B cell (primary cell): ENCODE data around the gene MYBPC3. TPM values are rescaled to one million over a fixed set of nuclear protein-coding genes. Genes with fewer than 3 reads are reported as not detected.

Experiments used
- ATAC-seq: fragments of 200-7000 bp; cut with Tn5 transposase; one replicate; pipeline ENCODE4 v1.10.0; 2021; ENCODE audit warnings: low read depth, mild to moderate bottlenecking, moderate number of reproducible peaks, moderate library complexity
- CTCF ChIA-PET: fragments of 350-600 bp; sonication (Branson Sonifier 250); formaldehyde crosslinking; loops from one replicate; lab custom pipeline; 2021; ENCODE audit warnings: antibody characterized with exemption, inconsistent platforms; lab: Charles Lee
- POLR2A ChIA-PET: fragments of 350-600 bp; sonication (Branson Sonifier 250); formaldehyde crosslinking; loops from one replicate; lab custom pipeline; 2021; ENCODE audit warnings: antibody characterized with exemption; lab: Charles Lee
- DNase-seq: peaks from one replicate; pipeline ENCODE4 v3.0.0; 2013
- H2AFZ ChIP-seq: 2 replicates; pipeline ENCODE4 v1.6.1; 2012; ENCODE audit warnings: mild to moderate bottlenecking, low read depth, low read length; ENCODE audit not compliant: insufficient read depth, poor library complexity, severe bottlenecking
- H3K27ac ChIP-seq, 2 donors: 1 replicate in 1 of 2; 2 replicates in 1 of 2; pipeline ENCODE4 v1.5.1; 2012 to 2013; ENCODE audit warnings: low read length in 2 of 2, mild to moderate bottlenecking in 2 of 2, moderate library complexity in 1 of 2
- H3K27me3 ChIP-seq, 4 experiments: fragments of 200-600 bp in 1 of 4; sonication (generic) in 1 of 4; replicated peaks in 1 of 4; 1 replicate in 2 of 4; 2 replicates in 2 of 4; pipeline versions ENCODE4 v1.6.1 to v1.7.0; 2013 to 2016; ENCODE audit warnings: low read length in 3 of 4, mild to moderate bottlenecking in 2 of 4, mixed read lengths in 1 of 4, moderate library complexity in 1 of 4; ENCODE audit not compliant: insufficient read depth in 4 of 4, control insufficient read depth in 3 of 4; ENCODE audit errors: control extremely low read depth in 1 of 4
- H3K36me3 ChIP-seq, 2 experiments: replicated peaks in 1 of 2; 1 replicate in 1 of 2; 2 replicates in 1 of 2; pipeline versions ENCODE4 v1.6.1 to v1.7.1; 2013; ENCODE audit warnings: low read length in 1 of 2; ENCODE audit not compliant: insufficient read depth in 2 of 2, control insufficient read depth in 1 of 2; ENCODE audit errors: control extremely low read depth in 1 of 2, extremely low read depth in 1 of 2
- H3K4me1 ChIP-seq, 2 donors: fragments of 200-600 bp in 1 of 2; sonication (generic) in 1 of 2; 1 replicate in 1 of 2; 2 replicates in 1 of 2; pipeline versions ENCODE4 v1.5.1 to v1.6.1; 2013 to 2017; ENCODE audit warnings: low read length in 2 of 2; ENCODE audit not compliant: control insufficient read depth in 2 of 2, insufficient read depth in 2 of 2
- H3K4me2 ChIP-seq: replicated peaks from 2 replicates; pipeline ENCODE3; 2012; ENCODE audit warnings: mild to moderate bottlenecking, low read depth, low read length; ENCODE audit not compliant: poor library complexity, severe bottlenecking
- H3K4me3 ChIP-seq, 5 experiments: fragments of 200-600 bp in 1 of 5; sonication (generic) in 1 of 5; 1 replicate in 3 of 5; 2 replicates in 2 of 5; pipeline versions ENCODE4 v1.5.1 to v1.7.0; 2011 to 2016; ENCODE audit warnings: low read length in 4 of 5, mild to moderate bottlenecking in 4 of 5, low read depth in 2 of 5, control low read depth in 1 of 5, moderate library complexity in 1 of 5; ENCODE audit not compliant: insufficient read depth in 1 of 5; ENCODE audit errors: control extremely low read depth in 1 of 5, extremely low read depth in 1 of 5
- H3K79me2 ChIP-seq: fragments of 200-600 bp; sonication (generic); one replicate; pipeline ENCODE4 v1.6.0; 2016; ENCODE audit warnings: low read length; ENCODE audit not compliant: control insufficient read depth, insufficient read depth
- H3K9ac ChIP-seq: fragments of 200-600 bp; sonication (generic); 2 replicates; pipeline ENCODE4 v1.6.1; 2017; ENCODE audit warnings: mild to moderate bottlenecking, low read length, moderate library complexity
- H3K9me3 ChIP-seq, 3 donors: one replicate each; pipeline versions ENCODE4 v1.6.1 to v1.7.1; 2013; ENCODE audit warnings: low read length in 2 of 3; ENCODE audit not compliant: control insufficient read depth in 2 of 3, insufficient read depth in 1 of 3; ENCODE audit errors: control extremely low read depth in 1 of 3
- H4K20me1 ChIP-seq: 2 replicates; pipeline ENCODE4 v1.6.0; 2012; ENCODE audit warnings: mild to moderate bottlenecking, low read length; ENCODE audit not compliant: insufficient read depth, control insufficient read depth, poor library complexity, severe bottlenecking
- H3K27ac Mint-ChIP-seq: one replicate; pipeline ENCODE4 v1.8.0; 2021; ENCODE audit warnings: mixed read lengths
- H3K27me3 Mint-ChIP-seq: one replicate; pipeline ENCODE4 v1.8.0; 2021; ENCODE audit warnings: mixed read lengths
- H3K4me1 Mint-ChIP-seq: one replicate; pipeline ENCODE4 v1.8.0; 2021; ENCODE audit warnings: mixed read lengths
- H3K4me3 Mint-ChIP-seq: one replicate; pipeline ENCODE4 v1.8.0; 2021; ENCODE audit warnings: mixed read lengths
- H3K9me3 Mint-ChIP-seq: one replicate; pipeline ENCODE4 v1.8.0; 2022; ENCODE audit warnings: mixed read lengths; ENCODE audit not compliant: insufficient read depth
- CTCF ChIP-seq: fragments of 200-600 bp; IDR thresholded peaks from one replicate; pipeline ENCODE4 v1.8.0; 2022; ENCODE audit warnings: antibody characterized with exemption, mild to moderate bottlenecking
- EZH2 ChIP-seq: IDR thresholded peaks from 2 replicates; pipeline ENCODE4 v1.6.1; 2012; ENCODE audit warnings: borderline replicate concordance, low read depth, mild to moderate bottlenecking, moderate library complexity, low read length; ENCODE audit not compliant: insufficient read depth, poor library complexity, severe bottlenecking
- WGBS: methylation state at CpG from one replicate; pipeline ENCODE4 v1.1.5; 2013; ENCODE audit warnings: missing lambda C conversion rate; ENCODE audit not compliant: insufficient coverage; 5-methylcytosine and 5-hydroxymethylcytosine counted together
- intact Hi-C: fragments of 100-400 bp; cut with micrococcal nuclease; formaldehyde crosslinking; loops from one replicate; pipeline ENCODE4 v1.10.0; 2022
- polyA plus RNA-seq: library from polyadenylated mRNA; depleted of rRNA; stranded (reverse); fragments of >200 nt; gene quantifications from 2 replicates; pipeline ENCODE4 v1.2.3, GENCODE V29; 2012
- total RNA-seq, 2 donors: library from RNA; stranded (reverse); fragments of 120-200 nt in 1 of 2; gene quantifications; 1 replicate in 1 of 2; 2 replicates in 1 of 2; pipeline versions ENCODE4 v1.2.3 to v1.2.4, GENCODE V29; 2013 to 2022

MYBPC3 gene
- total and polyA plus RNA-seq, 2 donors (not counting 1 experiment from before 2014, with no cell fraction given), result 0.67 to 1.4 TPM

GRCh38 chr11:47329987-47330931 lies 22.2 kb downstream of the MYBPC3 start:
- POLR2A ChIA-PET, result no interaction called here
- peaks cover 14% of the 10 kb centered on the region for H3K4me1 Mint-ChIP-seq
- H3K27me3 Mint-ChIP-seq, result no peaks in the 10 kb centered on the region
- intact Hi-C loops, result loop anchor here (10.0 kb wide), 1 partner anchor 45 kb away; the partner anchor contains the start of gene SPI1
- Histone ChIP-seq H3K4me1 (peaks cover 0 to 16% of the 10 kb centered on the region in 2 donors), H3K27me3 (no peaks in the 10 kb centered on the region), H3K27ac (no peak overlapping the region), H3K4me2 (no peak overlapping the region), H3K79me2 (no peaks in the 10 kb centered on the region), H3K9me3 (no peaks in the 10 kb centered on the region), H4K20me1 (no peaks in the 10 kb centered on the region), H3K4me3 (no peak overlapping the region), H3K9ac (no peak overlapping the region), H2AFZ (no peak overlapping the region), H3K36me3 (peaks cover 0 to 49% of the 10 kb centered on the region in 2 experiments)
- CTCF ChIA-PET, result interaction anchor here (0.7 to 2.2 kb wide), 7 partner anchors 11 to 620 kb away, joined by 3 to 11 read pairs (median 4); no protein-coding TSS in a partner anchor
- no peak for ATAC-seq
- no peak overlapping the region for H3K4me3 Mint-ChIP-seq
- TF ChIP-seq CTCF (no peak), EZH2 (no peak)
- H3K9me3 Mint-ChIP-seq, result no peaks in the 10 kb centered on the region
- 88% methylated on average over 13 of the region's 16 CpGs for WGBS
- peak overlapping the region; percentile 20 for H3K27ac Mint-ChIP-seq
- DNase-seq, result no peak
